ENCODE measurements around the gene NDN. TPM values are rescaled to one million over a fixed set of nuclear protein-coding genes. Genes with fewer than 3 reads are reported as not detected.
"Not testable (repeated sequence)": the region's sequence is repeated elsewhere in the genome, so short reads cannot be mapped to it uniquely, and the experiment has no call there.

The NDN gene, protein sequence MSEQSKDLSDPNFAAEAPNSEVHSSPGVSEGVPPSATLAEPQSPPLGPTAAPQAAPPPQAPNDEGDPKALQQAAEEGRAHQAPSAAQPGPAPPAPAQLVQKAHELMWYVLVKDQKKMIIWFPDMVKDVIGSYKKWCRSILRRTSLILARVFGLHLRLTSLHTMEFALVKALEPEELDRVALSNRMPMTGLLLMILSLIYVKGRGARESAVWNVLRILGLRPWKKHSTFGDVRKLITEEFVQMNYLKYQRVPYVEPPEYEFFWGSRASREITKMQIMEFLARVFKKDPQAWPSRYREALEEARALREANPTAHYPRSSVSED
- 100 to 1,000 TPM in 2 of 8 experiments, 10 to 100 TPM in 3, 1 to 10 TPM in 1, under 1 TPM in 1, not detected in 1; 0.31 to 139 (median 68.1) TPM for total RNA-seq

DNA sequence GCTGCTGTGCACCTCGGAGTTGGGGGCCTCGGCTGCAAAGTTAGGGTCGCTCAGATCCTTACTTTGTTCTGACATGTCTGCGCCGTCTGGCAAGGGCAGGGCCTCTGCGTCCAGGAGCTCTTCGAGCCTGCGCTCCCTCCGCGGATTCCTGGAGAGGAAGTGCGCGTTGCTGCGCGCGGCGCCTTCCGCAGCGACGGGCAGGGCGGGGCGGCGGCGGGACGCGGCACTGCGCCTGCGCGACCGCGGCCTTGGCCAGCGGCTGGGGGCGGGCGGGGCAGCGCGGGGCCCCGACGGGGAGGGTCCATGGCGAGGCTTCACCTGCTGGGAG, at the start of gene NDN:
Gene NDN (minus strand): TSS at position 163 of the 328 bp plus-strand sequence. CDS start 88 bp downstream, at position 75.
- 0% methylated on average over 1 to 5 of the region's 38 CpGs; no CpG with 5 or more reads in 8 of the 10 experiments for WGBS, 10 experiments
- Histone ChIP-seq H3K4me3 (peak within 1 kb of the TSS; percentile 48 to 75 (median 56)), H3K4me1 (replicated peaks in 1 of 2) (peaks cover 22 to 26% of the 10 kb centered on the region in 2 donors), H3K27ac (peak within 1 kb of the TSS; percentile 45 to 78)
- ATAC-seq (replicated peaks in 6 of 8), result peak in 6 of 8 experiments; percentile 32 to 59 (median 54)
- in situ Hi-C loops (cut with MboI; ENCODE audit: low pct_unique_long_range_greater_than_20kb in 2 of 9, low sequenced_read_pairs in 9 of 9, unreplicated experiment in 9 of 9), result no loop called here

DNA sequence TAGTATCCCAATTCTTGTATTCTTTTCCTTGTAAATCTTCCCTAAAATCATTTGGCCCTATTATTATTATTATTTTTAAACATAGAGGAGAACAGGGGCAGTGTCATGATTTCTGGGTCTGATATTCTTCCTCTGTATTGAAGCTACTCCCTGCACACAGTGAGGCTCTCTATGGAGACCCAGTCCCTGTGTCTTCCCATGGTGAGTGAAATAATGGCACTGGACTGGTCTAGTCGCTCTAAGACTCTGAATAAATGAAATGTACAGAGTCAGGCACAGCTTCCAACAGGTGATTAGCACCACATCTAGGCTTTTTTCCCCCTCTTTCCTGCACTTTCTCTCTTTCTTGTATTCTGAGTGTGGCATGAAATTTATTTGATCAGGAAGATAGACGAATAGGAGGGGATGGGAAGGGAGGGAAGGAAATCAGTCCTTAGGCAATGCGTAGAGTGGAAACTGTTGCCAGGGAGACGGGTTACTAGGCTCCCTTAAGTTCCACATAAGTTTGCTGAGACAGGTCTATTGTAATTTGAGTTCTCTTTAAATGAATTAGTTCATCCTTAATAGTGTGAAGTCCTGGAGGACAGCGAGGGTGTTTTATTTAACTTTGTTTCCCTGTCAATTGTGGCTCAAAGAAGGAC, 49.0 kb upstream of the NDN start:
- peaks cover 34 to 35% of the 10 kb centered on the region in 2 donors for H3K4me1 ChIP-seq (replicated peaks in 1 of 2)
- in situ Hi-C loops (cut with MboI; ENCODE audit: low pct_unique_long_range_greater_than_20kb in 2 of 9, low sequenced_read_pairs in 9 of 9, unreplicated experiment in 9 of 9), result no loop called here
- 0 to 60% (median 16%) methylated on average over 1 to 5 of the region's 5 CpGs; no CpG with 5 or more reads in 1 of the 10 experiments for WGBS, 10 experiments
- H3K27ac ChIP-seq, result peak overlapping the region in 1 of 2 donors; percentile 54
- ATAC-seq (replicated peaks in 6 of 8), result peak in 5 of 8 experiments; percentile 70 to 88 (median 77)
- H3K4me3 ChIP-seq, result no peak overlapping the region

DNA sequence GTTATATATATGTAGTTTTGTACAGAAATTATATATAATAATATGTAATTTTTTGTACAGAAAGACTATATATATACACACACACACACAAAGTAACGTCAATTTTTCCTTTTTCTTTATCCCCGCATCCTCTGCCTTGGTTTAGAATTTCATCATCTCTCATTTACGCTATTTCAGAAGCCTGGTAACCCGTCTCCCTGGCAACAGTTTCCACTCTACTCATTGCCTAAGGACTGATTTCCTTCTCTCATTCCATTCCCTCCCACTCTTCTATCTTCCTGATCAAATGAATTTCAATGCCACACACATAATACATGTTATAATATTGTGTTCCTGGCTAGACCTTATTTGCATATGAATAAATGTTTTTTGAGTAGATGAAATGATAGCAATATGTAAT, 47.8 kb upstream of the NDN start:
- Histone ChIP-seq H3K4me3 (no peak overlapping the region), H3K27ac (no peak overlapping the region), H3K4me1 (replicated peaks in 1 of 2) (peaks cover 34 to 35% of the 10 kb centered on the region in 2 donors)
- ATAC-seq (replicated peaks in 6 of 8), result peak in 5 of 8 experiments; percentile 58 to 88 (median 71)
- WGBS, 10 experiments, result 0 to 52% (median 24%) methylated on average over 1 to 4 of the region's 4 CpGs
- in situ Hi-C loops (cut with MboI; ENCODE audit: low pct_unique_long_range_greater_than_20kb in 2 of 9, low sequenced_read_pairs in 9 of 9, unreplicated experiment in 9 of 9), result no loop called here

DNA sequence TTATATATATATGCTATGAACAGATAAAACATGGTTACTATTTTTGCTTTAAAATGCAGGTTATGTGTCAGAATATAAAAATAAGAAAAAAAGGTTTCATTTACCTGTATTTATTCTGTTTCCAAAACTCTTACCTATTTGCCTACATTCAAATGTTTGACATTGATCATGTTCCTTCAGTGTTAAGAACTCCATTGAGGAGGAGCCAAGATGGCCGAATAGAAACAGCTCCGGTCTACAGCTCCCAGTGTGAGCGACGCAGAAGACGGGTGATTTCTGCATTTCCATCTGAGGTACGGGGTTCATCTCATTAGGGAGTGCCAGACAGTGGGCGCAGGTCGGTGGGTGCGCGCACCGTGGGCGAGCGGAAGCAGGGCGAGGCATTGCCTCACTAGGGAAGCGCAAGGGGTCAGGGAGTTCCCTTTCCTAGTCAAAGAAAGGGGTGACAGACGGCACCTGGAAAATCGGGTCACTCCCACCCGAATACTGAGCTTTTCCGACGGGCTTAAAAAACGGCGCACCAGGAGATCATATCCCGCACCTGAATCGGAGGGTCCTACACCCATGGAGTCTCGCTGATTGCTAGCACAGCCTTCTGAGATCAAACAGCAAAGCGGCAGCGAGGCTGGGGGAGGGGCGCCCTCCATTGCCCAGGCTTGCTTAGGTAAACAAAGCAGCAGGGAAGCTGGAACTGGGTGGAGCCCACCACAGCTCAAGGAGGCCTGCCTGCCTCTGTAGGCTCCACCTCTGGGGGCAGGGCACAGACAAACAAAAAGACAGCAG, 27.0 kb upstream of the NDN start:
- H3K4me3 ChIP-seq, result peak overlapping the region in 2 of 5 donors; percentile 14 to 18
- in situ Hi-C loops (cut with MboI; ENCODE audit: low pct_unique_long_range_greater_than_20kb in 2 of 9, low sequenced_read_pairs in 9 of 9, unreplicated experiment in 9 of 9); H3K27ac ChIP-seq; ATAC-seq (replicated peaks in 6 of 8); H3K4me1 ChIP-seq (replicated peaks in 1 of 2): not testable (repeated sequence)
- WGBS, 10 experiments, result 20 to 66% (median 49%) methylated on average over 2 to 10 of the region's 28 CpGs; no CpG with 5 or more reads in 5 of the 10 experiments

DNA sequence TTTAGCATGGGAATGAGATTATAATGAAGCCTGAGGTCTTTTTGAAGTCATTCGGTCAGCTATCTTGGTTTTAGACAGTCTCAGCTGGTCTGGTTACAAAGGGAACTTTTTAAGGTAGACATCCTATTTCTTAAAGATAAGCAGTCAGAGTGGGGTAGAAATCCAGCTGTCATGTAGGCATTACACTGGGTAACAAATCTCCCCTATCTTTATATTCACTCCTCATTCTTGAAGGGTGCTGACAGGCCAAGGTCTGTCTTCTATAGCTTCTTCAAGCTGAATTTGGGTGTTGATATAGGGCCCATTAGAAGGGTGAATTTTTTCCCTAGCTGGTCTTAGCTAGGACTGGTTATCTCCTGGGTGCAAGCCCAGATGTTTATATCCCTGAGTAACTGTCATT, 21.2 kb upstream of the NDN start:
- in situ Hi-C loops (cut with MboI; ENCODE audit: low pct_unique_long_range_greater_than_20kb in 2 of 9, low sequenced_read_pairs in 9 of 9, unreplicated experiment in 9 of 9), result no loop called here
- Histone ChIP-seq H3K4me1 (replicated peaks in 1 of 2) (no peaks in the 10 kb centered on the region), H3K4me3 (no peak overlapping the region), H3K27ac (no peak overlapping the region)
- ATAC-seq (replicated peaks in 6 of 8), result no peak
- 0 to 100% (median 50%) methylated on average over 1 of the region's 1 CpG; no CpG with 5 or more reads in 3 of the 10 experiments for WGBS, 10 experiments

DNA sequence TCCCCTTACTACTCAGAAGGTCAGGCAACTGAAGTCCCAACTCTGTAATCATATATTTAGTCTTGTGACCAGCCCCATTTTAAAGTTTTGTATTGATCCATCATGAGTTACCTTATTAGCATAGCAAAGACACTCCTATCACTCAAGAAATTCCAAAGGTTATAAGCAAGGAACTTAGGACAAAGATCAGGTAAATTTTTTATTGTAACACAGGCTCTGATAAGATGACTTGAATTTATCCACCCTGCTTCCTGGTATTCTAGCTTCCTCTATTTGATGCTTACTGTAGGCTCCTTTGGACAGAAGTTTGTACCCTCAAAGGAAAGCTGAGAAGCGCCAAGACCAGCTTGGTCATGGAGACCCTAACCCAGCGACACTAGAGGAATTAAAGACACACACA, 8.2 kb upstream of the NDN start:
- ATAC-seq (replicated peaks in 6 of 8), result no peak
- WGBS, 10 experiments, result 8 to 85% (median 20%) methylated on average over 1 to 2 of the region's 2 CpGs; no CpG with 5 or more reads in 7 of the 10 experiments
- Histone ChIP-seq H3K27ac (no peak overlapping the region), H3K4me1 (replicated peaks in 1 of 2) (peaks cover 12 to 16% of the 10 kb centered on the region in 2 donors), H3K4me3 (no peak overlapping the region)
- in situ Hi-C loops (cut with MboI; ENCODE audit: low pct_unique_long_range_greater_than_20kb in 2 of 9, low sequenced_read_pairs in 9 of 9, unreplicated experiment in 9 of 9), result no loop called here

DNA sequence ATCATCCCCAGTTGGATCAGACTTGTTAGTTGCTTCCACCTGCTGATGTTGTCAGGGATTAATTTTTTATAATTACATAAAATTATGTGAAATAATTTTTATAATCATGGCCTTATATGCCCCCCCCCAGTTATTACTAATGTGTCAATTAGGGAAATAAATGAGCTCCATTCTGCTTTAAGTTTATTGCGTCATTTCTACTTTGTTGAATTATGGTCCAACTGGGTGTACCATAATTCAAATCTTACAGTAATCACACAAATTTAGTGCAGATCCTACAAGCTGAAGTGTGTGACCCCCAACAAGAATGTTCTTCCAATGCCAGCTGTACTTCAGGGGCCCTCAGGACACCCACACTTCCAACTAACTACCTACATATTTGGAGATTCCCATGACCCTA, 7.5 kb upstream of the NDN start:
- H3K4me1 ChIP-seq (replicated peaks in 1 of 2), result peaks cover 19 to 23% of the 10 kb centered on the region in 2 donors
- H3K4me3 ChIP-seq, result no peak overlapping the region
- no peak overlapping the region for H3K27ac ChIP-seq
- WGBS, 10 experiments, result 33 to 100% (median 100%) methylated on average over 1 of the region's 1 CpG; no CpG with 5 or more reads in 4 of the 10 experiments
- ATAC-seq (replicated peaks in 6 of 8), result no peak
- in situ Hi-C loops (cut with MboI; ENCODE audit: low pct_unique_long_range_greater_than_20kb in 2 of 9, low sequenced_read_pairs in 9 of 9, unreplicated experiment in 9 of 9), result no loop called here

DNA sequence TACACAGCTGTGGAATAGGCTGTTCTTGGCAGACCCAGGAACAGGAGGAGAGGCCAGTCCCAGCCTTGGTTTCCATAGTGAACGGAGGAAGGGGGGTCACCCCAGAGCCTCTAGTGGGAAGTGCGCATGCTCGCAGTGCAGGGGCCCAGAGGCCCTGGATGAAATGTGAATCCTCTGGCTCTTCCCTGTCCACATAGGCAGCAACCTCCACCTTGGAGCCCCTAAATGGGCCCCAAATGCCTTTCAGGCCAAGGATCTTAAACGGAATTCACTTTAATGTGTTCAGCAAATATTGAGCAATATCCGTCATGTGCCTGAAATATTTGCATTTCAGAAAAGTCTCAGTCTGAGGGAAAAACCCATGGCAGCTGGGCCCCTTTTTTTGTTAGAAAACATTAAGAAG, 3.3 kb upstream of the NDN start:
- ATAC-seq (replicated peaks in 6 of 8), result peak in 7 of 8 experiments; percentile 64 to 96 (median 91)
- WGBS, 10 experiments, result 0 to 64% (median 29%) methylated on average over 1 to 4 of the region's 5 CpGs; no CpG with 5 or more reads in 3 of the 10 experiments
- in situ Hi-C loops (cut with MboI; ENCODE audit: low pct_unique_long_range_greater_than_20kb in 2 of 9, low sequenced_read_pairs in 9 of 9, unreplicated experiment in 9 of 9), result no loop called here
- peaks cover 22 to 23% of the 10 kb centered on the region in 2 donors for H3K4me1 ChIP-seq (replicated peaks in 1 of 2)
- H3K4me3 ChIP-seq, result no peak overlapping the region
- H3K27ac ChIP-seq, result peak overlapping the region; percentile 39 to 85

DNA sequence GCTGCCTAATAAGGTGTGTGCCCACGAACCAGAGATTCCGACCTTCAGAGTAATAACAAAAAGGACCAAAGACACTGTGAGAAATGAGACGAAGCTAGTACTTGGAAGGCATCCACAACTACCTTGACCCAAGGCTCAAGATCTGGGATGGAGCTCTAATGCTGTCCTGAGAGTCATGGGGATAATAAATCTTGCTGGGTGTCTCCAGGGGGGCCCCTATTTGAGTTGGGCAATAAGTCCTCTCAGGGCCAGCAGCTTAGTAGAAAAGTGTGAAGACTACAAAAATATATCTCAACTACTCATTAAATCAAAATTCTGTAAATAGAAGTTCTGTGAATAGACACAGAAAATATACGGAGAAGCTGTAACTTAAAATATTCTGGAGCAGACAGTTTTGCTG, 2.9 kb upstream of the NDN start:
- peak in 5 of 8 experiments; percentile 15 to 25 (median 17) for ATAC-seq (replicated peaks in 6 of 8)
- Histone ChIP-seq H3K4me3 (no peak overlapping the region), H3K4me1 (replicated peaks in 1 of 2) (peaks cover 22 to 26% of the 10 kb centered on the region in 2 donors), H3K27ac (peak overlapping the region in 1 of 2 donors; percentile 85)
- whole genome bisulfite sequencing, 10 experiments, result 8 to 87% (median 30%) methylated on average over 2 to 4 of the region's 4 CpGs; no CpG with 5 or more reads in 3 of the 10 experiments
- in situ Hi-C loops (cut with MboI; ENCODE audit: low pct_unique_long_range_greater_than_20kb in 2 of 9, low sequenced_read_pairs in 9 of 9, unreplicated experiment in 9 of 9), result no loop called here

DNA sequence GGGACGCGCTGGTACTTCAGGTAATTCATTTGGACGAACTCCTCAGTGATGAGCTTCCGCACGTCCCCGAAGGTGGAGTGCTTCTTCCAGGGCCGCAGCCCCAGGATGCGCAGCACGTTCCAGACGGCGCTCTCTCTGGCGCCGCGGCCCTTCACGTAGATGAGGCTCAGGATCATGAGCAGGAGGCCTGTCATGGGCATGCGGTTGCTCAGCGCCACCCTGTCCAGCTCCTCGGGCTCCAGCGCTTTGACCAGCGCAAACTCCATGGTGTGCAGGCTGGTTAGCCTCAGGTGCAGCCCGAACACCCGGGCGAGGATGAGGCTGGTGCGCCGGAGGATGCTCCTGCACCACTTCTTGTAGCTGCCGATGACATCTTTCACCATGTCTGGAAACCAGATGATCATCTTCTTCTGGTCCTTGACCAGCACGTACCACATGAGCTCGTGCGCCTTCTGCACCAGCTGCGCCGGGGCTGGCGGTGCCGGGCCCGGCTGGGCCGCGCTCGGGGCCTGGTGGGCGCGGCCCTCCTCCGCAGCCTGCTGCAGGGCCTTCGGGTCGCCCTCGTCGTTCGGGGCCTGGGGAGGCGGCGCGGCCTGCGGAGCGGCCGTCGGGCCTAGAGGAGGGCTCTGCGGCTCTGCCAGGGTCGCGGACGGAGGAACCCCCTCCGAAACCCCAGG, 501 bp downstream of the NDN start:
- Histone ChIP-seq H3K4me1 (replicated peaks in 1 of 2) (peaks cover 22 to 24% of the 10 kb centered on the region in 2 donors), H3K27ac (peak overlapping the region; percentile 45 to 78), H3K4me3 (peak overlapping the region; percentile 48 to 75 (median 56))
- 0 to 66% (median 27%) methylated on average over 2 to 21 of the region's 57 CpGs; no CpG with 5 or more reads in 4 of the 10 experiments for WGBS, 10 experiments
- ATAC-seq (replicated peaks in 6 of 8), result peak in 5 of 8 experiments; percentile 9 to 44 (median 20)
- in situ Hi-C loops (cut with MboI; ENCODE audit: low pct_unique_long_range_greater_than_20kb in 2 of 9, low sequenced_read_pairs in 9 of 9, unreplicated experiment in 9 of 9), result no loop called here

DNA sequence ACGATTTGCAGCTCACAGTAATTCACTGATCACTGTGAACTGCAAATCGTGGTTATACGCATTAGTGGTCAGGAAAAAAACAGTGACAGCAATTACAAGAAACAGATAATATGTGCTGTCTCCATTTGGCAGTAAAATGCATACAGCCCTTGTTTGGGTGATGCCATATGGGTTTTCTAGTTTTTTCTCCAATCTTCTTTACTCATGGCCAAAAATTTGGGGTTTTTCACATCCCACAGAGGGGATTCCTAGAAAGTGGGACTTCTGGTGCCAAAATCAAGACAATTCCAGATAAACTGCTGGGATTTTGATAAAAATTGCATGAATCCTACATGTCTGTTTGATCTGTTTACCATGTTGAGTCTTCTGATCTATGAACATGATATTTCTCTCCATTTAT, 15.6 kb downstream of the NDN start:
- H3K4me3 ChIP-seq, result no peak overlapping the region
- no peaks in the 10 kb centered on the region for H3K4me1 ChIP-seq (replicated peaks in 1 of 2)
- peak in 3 of 8 experiments; percentile 31 to 60 (median 33) for ATAC-seq (replicated peaks in 6 of 8)
- H3K27ac ChIP-seq, result no peak overlapping the region
- in situ Hi-C loops (cut with MboI; ENCODE audit: low pct_unique_long_range_greater_than_20kb in 2 of 9, low sequenced_read_pairs in 9 of 9, unreplicated experiment in 9 of 9), result no loop called here
- 7 to 82% (median 47%) methylated on average over 2 to 3 of the region's 3 CpGs; no CpG with 5 or more reads in 3 of the 10 experiments for WGBS, 10 experiments

DNA sequence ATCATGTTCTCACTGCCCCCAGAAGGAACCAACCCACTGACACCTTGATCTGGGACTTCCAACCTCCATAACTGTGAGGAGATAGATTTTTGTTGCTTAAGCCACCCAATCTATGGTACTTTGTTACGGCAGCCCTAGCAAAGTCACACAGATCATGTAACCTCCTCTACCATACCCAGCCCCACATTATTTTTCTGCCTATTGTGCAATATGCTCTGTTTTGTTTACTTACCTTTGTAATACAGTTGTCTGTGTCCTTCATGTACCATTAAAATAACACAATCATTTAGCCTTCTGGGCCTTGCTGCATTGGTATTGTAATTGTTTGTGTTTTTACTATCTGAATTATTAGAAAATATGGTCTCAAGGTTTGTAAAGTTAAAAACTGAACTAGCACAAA, 16.1 kb downstream of the NDN start:
- WGBS, 10 experiments, result 17 to 83% (median 71%) methylated on average over 1 of the region's 1 CpG; no CpG with 5 or more reads in 3 of the 10 experiments
- in situ Hi-C loops (cut with MboI; ENCODE audit: low pct_unique_long_range_greater_than_20kb in 2 of 9, low sequenced_read_pairs in 9 of 9, unreplicated experiment in 9 of 9), result no loop called here
- H3K27ac ChIP-seq, result no peak overlapping the region
- H3K4me1 ChIP-seq (replicated peaks in 1 of 2), result no peaks in the 10 kb centered on the region
- H3K4me3 ChIP-seq, result no peak overlapping the region
- peak in 1 of 8 experiments; percentile 42 for ATAC-seq (replicated peaks in 6 of 8)

All from motor neuron (in vitro differentiated cells).